Measurements from ENCODE around the gene SEPTIN8.

Gene SEPTIN8

GRCh38 chr5:132762246-132763000 lies 14.6 kb downstream of the SEPTIN8 start:
- DNase-seq: no peak

- no peak for DNase-seq
These were observed 15.5 kb downstream of the SEPTIN8 start for GRCh38 chr5:132761321-132762240.

GRCh38 chr5:132760601-132761317 lies 16.3 kb downstream of the SEPTIN8 start:
- DNase-seq: no peak

DNA sequence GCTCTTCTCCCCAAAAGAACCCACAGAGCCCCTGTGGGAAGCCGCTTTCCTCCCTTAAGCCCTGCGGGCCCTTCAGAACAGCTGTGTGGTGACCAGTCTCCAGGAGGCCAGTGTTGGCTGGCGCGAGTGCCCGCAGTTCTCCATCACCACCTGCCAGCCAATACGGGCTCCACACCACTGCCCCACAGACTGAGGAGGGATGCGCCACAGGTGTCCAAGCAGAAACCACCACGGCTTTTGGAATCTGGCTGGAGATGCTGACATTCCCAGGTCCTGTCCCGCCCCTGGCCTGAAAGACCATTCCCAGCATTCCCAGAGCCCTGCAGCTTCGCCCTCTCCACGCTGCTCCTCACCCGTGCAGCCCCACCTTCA lies 17.0 kb downstream of the SEPTIN8 start:
- no peak for DNase-seq

DNA sequence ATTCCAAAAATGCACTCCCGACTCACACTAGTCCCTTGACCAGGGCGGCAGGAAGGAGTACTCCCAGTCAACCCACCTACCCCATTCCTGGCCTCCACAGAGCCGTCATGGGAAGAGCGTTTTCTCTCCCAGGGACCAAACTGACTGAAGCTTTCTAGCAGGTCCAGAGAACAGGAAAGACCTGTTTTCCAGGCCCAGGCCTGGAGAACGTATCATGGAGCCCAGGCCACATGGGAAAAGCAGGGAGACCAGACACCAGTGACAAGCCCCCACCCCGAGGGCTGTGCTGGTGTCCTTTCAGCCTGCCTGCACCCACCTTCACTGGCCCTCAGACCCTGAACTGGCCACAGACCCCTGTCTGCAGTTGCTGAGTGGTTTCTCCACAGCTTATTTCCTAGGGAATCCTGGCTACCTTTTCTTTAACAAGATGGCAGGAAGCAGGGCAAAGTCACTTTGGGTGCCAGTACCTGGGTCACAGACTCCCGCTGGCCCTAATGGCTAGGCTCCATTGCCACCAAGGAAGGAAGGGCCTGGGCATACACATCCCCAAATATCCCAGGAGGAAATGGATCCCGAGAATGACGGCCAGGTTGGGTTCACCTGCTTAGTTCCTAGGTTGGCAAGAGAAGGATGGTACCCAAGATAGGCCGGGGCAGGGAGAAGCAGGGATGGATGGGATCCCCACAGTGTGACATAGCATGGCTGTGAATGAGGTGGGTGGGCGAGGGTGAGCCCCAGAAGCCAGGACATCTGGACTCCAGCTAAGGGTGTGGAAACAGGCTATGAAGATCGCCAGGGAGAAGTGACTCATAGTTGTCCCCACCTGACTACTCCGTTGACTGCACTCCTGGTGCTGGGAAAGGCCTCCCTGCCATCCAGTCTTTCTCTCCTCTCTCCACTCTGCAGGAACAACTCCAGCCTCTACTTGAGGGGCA lies 17.7 kb downstream of the SEPTIN8 start:
- no peak for DNase-seq

DNA sequence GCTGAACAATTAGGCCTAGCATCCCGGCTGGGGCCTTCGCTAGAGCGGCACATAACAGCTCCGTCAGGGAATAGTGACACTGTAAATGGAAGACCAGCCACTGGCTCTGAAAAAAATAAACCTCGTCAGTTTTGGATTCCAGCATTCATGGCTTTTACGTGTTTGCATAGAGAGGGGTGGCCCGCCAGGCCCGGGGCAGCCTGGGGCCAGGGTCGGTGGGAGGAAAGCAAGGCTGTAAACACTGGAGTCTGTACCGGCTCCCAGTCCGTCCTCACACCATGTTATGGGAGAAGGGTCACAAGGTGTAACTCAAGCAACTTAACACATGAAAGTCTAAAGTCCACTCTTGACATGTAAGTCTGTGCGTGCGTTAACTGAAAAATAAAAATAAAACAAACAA lies 18.6 kb downstream of the SEPTIN8 start:
- DNase-seq: no peak

DNA sequence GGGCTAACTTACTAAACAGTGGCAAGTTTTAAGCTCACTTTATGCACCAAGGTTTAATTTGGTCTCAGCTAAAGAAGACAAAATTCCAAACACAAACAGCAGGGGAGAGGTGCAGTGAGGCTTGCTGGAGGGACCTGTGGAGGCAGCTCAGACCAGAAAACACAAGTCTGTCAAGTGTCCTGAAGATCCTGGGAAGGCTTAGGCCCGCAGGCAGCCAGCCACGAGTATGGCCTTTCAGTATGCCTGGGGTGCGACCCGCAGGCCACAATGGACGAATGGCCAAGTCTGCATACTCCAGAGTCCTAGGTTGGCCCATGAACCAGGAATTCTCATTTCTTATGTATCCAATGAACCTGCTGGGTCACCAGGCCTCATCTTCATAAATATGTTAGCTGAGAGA lies 20.5 kb downstream of the SEPTIN8 start:
- DNase-seq: no peak

GRCh38 chr5:132754947-132755346 lies 22.1 kb downstream of the SEPTIN8 start:
- DNase-seq: no peak

- DNase-seq: no peak
These were observed 22.9 kb downstream of the SEPTIN8 start for GRCh38 chr5:132754111-132754510.

DNA sequence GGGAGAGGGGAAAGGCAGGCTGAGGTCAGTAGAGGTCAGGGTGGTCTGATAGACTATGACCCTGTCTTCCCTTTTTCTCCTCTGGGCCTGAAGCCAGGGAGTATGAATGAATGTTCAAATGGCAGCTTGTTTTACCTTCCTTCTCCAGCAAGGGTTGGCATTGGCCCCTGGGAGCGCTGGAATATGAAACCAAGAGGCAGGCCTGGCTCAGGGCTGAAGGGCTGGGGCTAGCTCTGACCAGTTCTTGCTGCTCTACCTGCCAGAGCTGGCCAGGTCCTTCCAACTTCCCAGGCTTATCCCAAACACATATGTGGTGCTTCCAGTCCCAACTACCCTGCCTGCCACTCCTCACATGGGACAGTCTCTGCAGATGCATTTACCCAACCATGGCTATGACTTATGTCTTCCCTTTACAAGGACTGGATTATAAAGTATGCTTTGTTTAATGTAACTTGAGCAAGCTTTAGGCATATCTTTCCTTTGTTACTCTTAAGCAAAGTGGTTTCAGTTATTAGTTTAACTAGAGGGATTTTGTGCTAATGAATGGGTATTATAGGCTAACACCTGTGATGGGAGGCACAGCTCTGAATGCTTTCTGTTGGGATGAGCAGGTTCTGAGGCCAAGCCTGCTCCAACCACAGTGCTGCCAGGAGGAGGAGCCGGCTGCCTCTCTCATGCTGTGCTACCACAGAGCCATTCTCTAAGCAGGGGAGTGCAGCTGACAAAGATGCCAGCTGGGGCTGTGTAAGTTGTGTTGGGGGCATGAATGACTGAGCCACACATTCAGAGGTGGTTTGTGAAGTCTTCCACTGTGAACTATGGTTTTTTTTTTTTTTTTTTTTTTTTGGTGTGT lies 23.7 kb downstream of the SEPTIN8 start:
- DNase-seq: no peak

- DNase-seq: no peak
These were observed 24.4 kb downstream of the SEPTIN8 start for GRCh38 chr5:132752581-132753125.

- DNase-seq: no peak
These were observed 25.0 kb downstream of the SEPTIN8 start for GRCh38 chr5:132751971-132752580.

- peak; percentile 20 for DNase-seq
These were observed 25.6 kb downstream of the SEPTIN8 start for GRCh38 chr5:132751444-132751843.

GRCh38 chr5:132750471-132751230 lies 26.4 kb downstream of the SEPTIN8 start:
- no peak for DNase-seq

DNA sequence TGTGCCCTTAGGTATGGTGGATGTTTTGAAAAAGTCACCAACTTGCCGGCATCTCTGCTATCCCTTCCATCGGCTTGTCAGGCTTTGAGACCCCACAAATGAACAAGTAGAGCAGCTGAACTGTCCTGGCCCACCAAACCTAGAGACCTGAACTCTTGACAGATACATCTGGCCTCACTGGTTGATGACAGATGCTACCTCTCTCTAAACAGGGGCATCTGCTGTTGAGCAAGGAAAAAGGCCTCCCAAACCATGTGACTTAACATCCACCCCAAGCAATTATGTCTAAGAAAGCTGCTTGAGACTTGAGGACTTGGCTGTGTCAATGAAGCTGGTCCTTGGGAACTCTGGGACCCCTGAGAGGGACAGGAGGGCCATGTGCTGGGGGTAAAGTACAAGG lies 27.5 kb downstream of the SEPTIN8 start:
- no peak for DNase-seq

DNA sequence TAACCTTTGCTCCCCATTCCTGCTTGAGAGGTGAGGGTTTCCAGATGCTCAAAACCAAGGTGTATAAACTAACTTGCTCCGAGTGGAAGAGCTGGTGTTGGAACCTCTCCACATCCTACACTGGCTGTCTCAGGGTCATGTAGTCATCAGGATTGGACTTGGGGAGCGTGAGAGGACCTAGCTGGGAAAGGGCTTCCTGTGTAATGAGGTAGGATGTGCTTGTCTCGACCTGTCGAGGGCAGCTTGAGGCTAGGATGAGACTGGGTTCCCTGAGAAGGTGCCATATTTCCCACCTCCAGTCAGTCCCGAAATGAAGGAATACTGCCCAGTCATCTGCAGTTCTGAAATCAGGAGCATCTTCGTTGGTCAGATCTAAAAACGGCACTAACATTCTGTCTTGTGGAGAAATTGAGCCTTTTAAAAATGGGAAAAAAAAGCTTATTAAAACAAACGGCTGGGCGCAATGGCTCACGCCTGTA lies 28.5 kb downstream of the SEPTIN8 start:
- no peak for DNase-seq

DNA sequence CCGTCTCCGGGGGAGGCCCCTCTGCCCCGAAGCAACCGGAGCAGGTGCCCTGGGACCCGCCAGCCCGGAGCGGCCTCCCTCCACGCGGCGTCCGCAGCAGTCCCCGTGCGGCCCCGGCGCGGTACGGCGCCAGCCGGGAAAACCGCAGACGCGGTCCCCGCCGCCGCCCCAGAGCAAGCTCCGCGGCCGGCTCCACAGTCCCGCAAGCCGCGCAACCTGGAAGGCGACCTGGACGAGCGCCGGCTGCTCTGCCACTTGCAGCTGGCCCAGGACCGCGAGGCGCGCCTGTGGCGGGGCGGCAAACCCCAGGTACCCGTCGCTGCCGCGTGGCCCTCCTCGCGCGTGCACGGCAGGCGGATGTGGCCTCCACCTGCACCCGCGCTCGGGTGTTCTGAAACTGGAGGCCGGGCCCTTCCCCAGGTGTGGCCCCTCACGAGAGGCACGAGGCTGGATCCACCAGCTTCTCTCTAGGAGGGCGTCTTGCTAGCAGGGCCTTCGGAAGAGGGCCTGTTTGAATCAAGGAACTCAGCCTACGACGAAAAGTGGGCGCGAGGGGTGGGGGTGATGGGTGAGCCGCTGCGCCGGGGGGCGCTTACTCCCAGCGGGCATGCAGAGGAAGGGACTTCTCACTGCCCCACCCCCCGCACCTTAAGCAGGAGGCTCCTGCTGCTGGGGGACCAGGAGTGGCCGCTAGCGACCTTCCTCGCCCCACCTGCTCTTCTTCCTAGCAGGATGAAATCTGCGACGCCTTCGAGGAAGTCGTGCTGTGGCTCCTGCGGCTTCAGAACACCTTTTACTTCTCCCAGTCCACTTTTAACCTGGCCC lies 29.2 kb downstream of the SEPTIN8 start:
- DNase-seq: peak; percentile 64

DNA sequence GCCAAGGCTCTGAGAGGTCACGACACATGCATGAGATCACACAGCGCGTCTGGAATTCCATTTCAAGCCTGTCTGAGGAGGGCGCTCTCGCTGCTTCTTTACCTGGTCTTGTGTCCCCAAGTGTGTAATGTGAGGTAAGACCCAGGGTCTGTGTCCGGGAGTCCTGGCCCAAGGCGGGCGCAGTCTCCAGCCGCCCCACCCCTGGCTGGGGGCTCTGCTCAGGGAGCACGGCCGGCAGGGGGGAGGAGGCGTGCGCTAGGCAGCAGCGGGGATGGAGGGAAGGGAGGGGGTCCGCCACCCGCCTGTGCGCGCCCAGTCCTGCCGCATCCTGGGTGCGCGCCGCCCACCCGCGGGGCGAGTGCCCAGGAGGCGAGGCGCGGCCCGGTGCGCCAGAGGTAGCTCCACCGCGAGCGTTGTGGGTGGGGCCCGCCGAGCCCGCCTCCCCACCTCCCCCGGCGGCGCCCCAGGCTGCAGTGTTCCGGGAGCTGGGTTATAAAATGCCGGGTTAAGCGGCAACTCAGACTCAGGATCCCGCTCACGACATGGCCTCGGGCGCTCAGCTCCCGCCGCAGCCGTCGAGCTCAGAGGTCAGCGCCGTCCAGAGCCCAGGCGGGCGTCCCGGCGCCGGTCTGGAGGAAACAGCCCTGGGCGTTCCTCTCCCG lies 30.0 kb downstream of the SEPTIN8 start, which contains the start of gene CCNI2:
Gene CCNI2, plus strand, starts transcription at position 473 of the 662 bp plus-strand sequence. Its CDS starts 70 bp downstream, at position 543.
- peak; percentile 74 for DNase-seq
